Measurements from ENCODE around the gene HECTD2. TPM values are rescaled to one million over a fixed set of nuclear protein-coding genes. Genes with fewer than 3 reads are reported as not detected.
"Not testable (repeated sequence)": the region's sequence is repeated elsewhere in the genome, so short reads cannot be mapped to it uniquely, and the experiment has no call there.

The HECTD2 gene
- total RNA-seq, 4 donors from 2014 or later = 4.2 to 7.1 (median 6.2) TPM

DNA sequence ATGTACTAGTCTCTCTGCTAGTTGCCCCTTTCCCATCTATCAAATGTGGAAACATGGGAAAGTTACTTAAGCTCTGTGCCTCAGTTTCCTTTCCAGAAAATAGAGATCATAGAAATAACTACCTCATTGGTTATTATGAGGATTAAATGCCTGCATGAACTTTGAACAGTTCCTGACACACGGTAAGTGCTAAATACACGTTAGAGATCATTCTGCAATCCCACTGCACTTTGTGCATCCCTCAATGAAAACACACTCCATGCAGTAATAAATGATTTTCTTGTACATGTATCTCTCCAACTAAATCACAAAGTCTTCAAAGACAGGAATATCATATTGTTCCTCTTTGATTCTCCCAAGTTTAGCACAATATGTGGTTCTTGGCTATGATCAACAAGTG, 149.6 kb downstream of the HECTD2 start:
- no peak overlapping the region for H3K4me3 ChIP-seq (ENCODE audit: low read depth, poor library complexity, severe bottlenecking)
- no peak for DNase-seq (ENCODE audit: low spot score in 2 of 2)
- intact Hi-C loops (cut with DNase I; ENCODE audit: low total_unique reads) = no loop called here
- TF ChIP-seq, protein P1, sequence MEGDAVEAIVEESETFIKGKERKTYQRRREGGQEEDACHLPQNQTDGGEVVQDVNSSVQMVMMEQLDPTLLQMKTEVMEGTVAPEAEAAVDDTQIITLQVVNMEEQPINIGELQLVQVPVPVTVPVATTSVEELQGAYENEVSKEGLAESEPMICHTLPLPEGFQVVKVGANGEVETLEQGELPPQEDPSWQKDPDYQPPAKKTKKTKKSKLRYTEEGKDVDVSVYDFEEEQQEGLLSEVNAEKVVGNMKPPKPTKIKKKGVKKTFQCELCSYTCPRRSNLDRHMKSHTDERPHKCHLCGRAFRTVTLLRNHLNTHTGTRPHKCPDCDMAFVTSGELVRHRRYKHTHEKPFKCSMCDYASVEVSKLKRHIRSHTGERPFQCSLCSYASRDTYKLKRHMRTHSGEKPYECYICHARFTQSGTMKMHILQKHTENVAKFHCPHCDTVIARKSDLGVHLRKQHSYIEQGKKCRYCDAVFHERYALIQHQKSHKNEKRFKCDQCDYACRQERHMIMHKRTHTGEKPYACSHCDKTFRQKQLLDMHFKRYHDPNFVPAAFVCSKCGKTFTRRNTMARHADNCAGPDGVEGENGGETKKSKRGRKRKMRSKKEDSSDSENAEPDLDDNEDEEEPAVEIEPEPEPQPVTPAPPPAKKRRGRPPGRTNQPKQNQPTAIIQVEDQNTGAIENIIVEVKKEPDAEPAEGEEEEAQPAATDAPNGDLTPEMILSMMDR (IDR thresholded peaks at IDR 0.05) = no peak
- TF ChIP-seq POLR2A (IDR thresholded peaks at IDR 0.05) = no peak
- WGBS, 2 donors = 90 to 95% methylated on average over 2 of the region's 2 CpGs

DNA sequence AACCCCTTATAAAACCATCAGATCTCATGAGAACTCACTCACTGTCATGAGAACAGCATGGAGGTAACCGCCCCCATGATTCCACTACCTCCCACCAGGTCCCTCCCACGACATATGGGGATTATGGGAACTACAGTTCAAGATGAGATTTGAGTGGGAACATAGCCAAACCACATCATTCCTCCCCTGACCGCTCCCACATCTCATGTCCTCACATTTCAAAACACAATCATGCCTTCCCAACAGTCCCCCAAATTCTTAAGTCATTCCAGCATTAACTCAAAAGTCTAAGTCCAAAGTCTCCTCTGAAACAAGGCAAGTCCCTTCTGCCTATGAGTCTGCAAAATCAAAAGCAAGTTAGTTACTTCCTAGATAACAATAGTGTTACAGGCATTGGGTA, 150.7 kb downstream of the HECTD2 start:
- H3K4me3 ChIP-seq (ENCODE audit: low read depth, poor library complexity, severe bottlenecking); DNase-seq (ENCODE audit: low spot score in 2 of 2); intact Hi-C loops (cut with DNase I; ENCODE audit: low total_unique reads): not testable (repeated sequence)
- WGBS, 2 donors = 66 to 67% methylated on average over 3 of the region's 3 CpGs

DNA sequence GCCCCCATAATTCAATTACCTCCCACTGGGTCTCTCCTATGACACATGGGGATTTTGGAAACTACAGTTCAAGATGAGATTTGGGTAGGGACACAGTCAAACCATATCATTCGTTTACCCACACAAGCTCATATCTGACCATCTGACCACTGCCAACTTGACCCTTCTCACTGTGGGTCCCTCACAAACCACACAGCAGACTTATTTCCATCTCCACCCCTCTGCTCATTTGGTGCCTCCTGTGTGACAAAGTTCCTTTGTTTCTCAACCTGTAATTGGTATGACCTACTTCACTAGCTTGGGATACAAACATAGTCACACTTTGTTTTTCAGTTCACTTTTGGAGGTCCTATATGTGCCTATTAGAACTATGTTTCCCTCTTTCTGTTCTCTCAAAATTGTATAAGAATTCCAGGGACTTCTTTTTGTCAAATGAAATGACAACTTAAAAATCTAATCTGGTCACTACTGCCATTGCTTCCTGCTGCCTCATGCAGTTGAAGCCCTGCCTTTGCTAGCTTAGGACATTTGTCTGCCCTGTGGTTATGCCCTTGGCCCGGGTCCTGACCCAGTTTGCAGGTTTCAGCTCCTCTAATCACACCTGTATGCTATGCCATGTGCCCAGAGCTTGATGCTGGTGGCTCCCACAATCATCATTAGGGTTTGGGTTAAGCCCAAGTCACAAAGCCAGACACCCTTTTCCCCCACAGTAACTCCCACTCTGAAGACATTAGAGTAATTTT, 152.9 kb downstream of the HECTD2 start:
- WGBS, 2 donors = 79 to 80% methylated on average over 2 of the region's 2 CpGs
- H3K4me3 ChIP-seq (ENCODE audit: low read depth, poor library complexity, severe bottlenecking) = no peak overlapping the region
- intact Hi-C loops (cut with DNase I; ENCODE audit: low total_unique reads) = no loop called here
- no peak for DNase-seq (ENCODE audit: low spot score in 2 of 2)
- TF ChIP-seq POLR2A (IDR thresholded peaks at IDR 0.05) = no peak

DNA sequence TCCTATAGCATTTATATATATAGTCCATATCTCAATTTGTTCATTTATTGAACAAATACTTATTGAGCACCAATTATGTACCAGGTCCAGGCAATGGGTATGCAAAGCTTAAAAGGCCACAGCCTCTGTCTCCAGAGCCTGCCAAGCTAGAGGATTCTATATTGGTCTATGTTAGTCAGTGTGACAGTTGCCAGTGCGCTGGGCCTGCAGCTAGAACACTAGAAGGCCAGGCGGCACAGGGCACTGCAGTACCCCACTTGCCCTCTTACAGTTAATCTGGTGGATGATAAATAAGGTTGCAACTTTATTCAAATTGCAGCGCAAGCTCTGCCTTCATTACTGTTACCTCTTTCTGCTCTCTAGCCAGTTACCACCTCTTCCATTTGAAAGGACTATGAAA, 153.9 kb downstream of the HECTD2 start:
- WGBS, 2 donors = 98 to 100% methylated on average over 3 of the region's 3 CpGs
- H3K4me3 ChIP-seq (ENCODE audit: low read depth, poor library complexity, severe bottlenecking) = no peak overlapping the region
- TF ChIP-seq POLR2A (IDR thresholded peaks at IDR 0.05) = no peak
- TF ChIP-seq, protein P1 (IDR thresholded peaks at IDR 0.05) = no peak
- DNase-seq (ENCODE audit: low spot score in 2 of 2) = no peak
- intact Hi-C loops (cut with DNase I; ENCODE audit: low total_unique reads) = no loop called here

Other genes with a start within 250 kb of the HECTD2 start
- 10 to 100 TPM; 16.4 to 43.4 (median 28.3) TPM for gene PCGF5, start 189.7 kb upstream of the HECTD2 start, total RNA-seq
- 10 to 100 TPM in 2 of 4 donors, 1 to 10 TPM in 2; 5.3 to 30.2 (median 10.3) TPM for gene PPP1R3C, start 222.7 kb downstream of the HECTD2 start, total RNA-seq

Measured in lower leg skin (tissue), 4 donors.